RKO (cell line): ENCODE results near the gene RAB7B.

Source experiments
- DNase-seq: peaks from one replicate; pipeline ENCODE4 v3.0.0-alpha.2; 2016; ENCODE audit warnings: low spot score

RAB7B gene

GRCh38 chr1:205973377-205974232, 29.6 kb downstream of the RAB7B start:
- DNase-seq: no peak

GRCh38 chr1:205972491-205973168, 30.6 kb downstream of the RAB7B start:
- DNase-seq: no peak

- no peak for DNase-seq
Observed at GRCh38 chr1:205972081-205972480, 31.1 kb downstream of the RAB7B start.

- DNase-seq: no peak
Observed at GRCh38 chr1:205971082-205971481, 32.1 kb downstream of the RAB7B start.

- DNase-seq: no peak
Observed at GRCh38 chr1:205970486-205970885, 32.7 kb downstream of the RAB7B start.

- no peak for DNase-seq
Observed at GRCh38 chr1:205969229-205969628, 34.0 kb downstream of the RAB7B start.

- DNase-seq: no peak
Observed at GRCh38 chr1:205967554-205968335, 35.5 kb downstream of the RAB7B start.

- DNase-seq: no peak
Observed at GRCh38 chr1:205965036-205965884, 37.9 kb downstream of the RAB7B start.

- DNase-seq: peak; percentile 36
Observed at GRCh38 chr1:205963352-205964155, 39.6 kb downstream of the RAB7B start.

- no peak for DNase-seq
Observed at GRCh38 chr1:205962821-205963221, 40.4 kb downstream of the RAB7B start.

- DNase-seq: no peak
Observed at GRCh38 chr1:205961991-205962820, 41.0 kb downstream of the RAB7B start.

- no peak for DNase-seq
Observed at GRCh38 chr1:205961405-205961804, 41.8 kb downstream of the RAB7B start.

- DNase-seq: no peak
Observed at GRCh38 chr1:205959789-205960188, 43.4 kb downstream of the RAB7B start.

GRCh38 chr1:205955499-205955898, 47.7 kb downstream of the RAB7B start:
- no peak for DNase-seq

- no peak for DNase-seq
Observed at GRCh38 chr1:205954819-205955404, 48.3 kb downstream of the RAB7B start.

- no peak for DNase-seq
Observed at GRCh38 chr1:205951746-205952145, 51.4 kb downstream of the RAB7B start.

GRCh38 chr1:205950826-205951549, 52.2 kb downstream of the RAB7B start:
- no peak for DNase-seq

- DNase-seq: no peak
Observed at GRCh38 chr1:205950280-205950679, 52.9 kb downstream of the RAB7B start.

GRCh38 chr1:205949753-205950152, 53.4 kb downstream of the RAB7B start:
- no peak for DNase-seq
